GM23338 (cell line): Measurements from ENCODE around the gene ADAM17. TPM values are rescaled to one million over a fixed set of nuclear protein-coding genes. Genes with fewer than 3 reads are reported as not detected.

Source experiments
- ATAC-seq: fragments of 200-7000 bp; cut with Tn5 transposase; 3 replicates; pipeline ENCODE4 v1.9.1; 2020
- DNase-seq: peaks from one replicate; pipeline ENCODE4 v3.0.0-alpha.2; 2015; ENCODE audit warnings: low spot score
- H2AFZ ChIP-seq: fragments of 200-600 bp; sonication (generic); 2 replicates; pipeline ENCODE4 v1.8.0; 2016; ENCODE audit warnings: antibody characterized with exemption, mild to moderate bottlenecking, moderate library complexity
- H3F3A ChIP-seq: fragments of 200-600 bp; sonication (generic); replicated peaks from 2 replicates; pipeline ENCODE4 v1.8.0; 2017; ENCODE audit warnings: antibody characterized with exemption, mixed run types, low read depth
- H3K27ac ChIP-seq: fragments of 200-600 bp; sonication (generic); 2 replicates; pipeline ENCODE4 v1.6.1; 2016; ENCODE audit warnings: low read depth
- H3K27me3 ChIP-seq: fragments of 200-600 bp; sonication (generic); 2 replicates; pipeline ENCODE4 v1.8.0; 2016; ENCODE audit warnings: mild to moderate bottlenecking, mixed run types, moderate library complexity; ENCODE audit not compliant: insufficient read depth
- H3K36me3 ChIP-seq: fragments of 200-600 bp; sonication (generic); 2 replicates; pipeline ENCODE4 v1.8.0; 2016; ENCODE audit warnings: mild to moderate bottlenecking; ENCODE audit not compliant: insufficient read depth
- H3K4me1 ChIP-seq: fragments of 200-600 bp; sonication (generic); 2 replicates; pipeline ENCODE4 v1.8.0; 2016; ENCODE audit warnings: mild to moderate bottlenecking, moderate library complexity; ENCODE audit not compliant: insufficient read depth
- H3K4me2 ChIP-seq: fragments of 200-600 bp; sonication (generic); 2 replicates; pipeline ENCODE4 v1.7.1; 2017; ENCODE audit warnings: mixed run types
- H3K4me3 ChIP-seq: fragments of 200-600 bp; sonication (generic); 2 replicates; pipeline ENCODE4 v1.6.1; 2016; ENCODE audit warnings: mixed run types
- H3K79me2 ChIP-seq: fragments of 200-600 bp; sonication (generic); replicated peaks from 2 replicates; pipeline ENCODE4 v1.8.0; 2017; ENCODE audit warnings: mild to moderate bottlenecking; ENCODE audit not compliant: insufficient read depth
- H3K9me2 ChIP-seq: fragments of 200-600 bp; sonication (generic); 2 replicates; pipeline ENCODE4 v1.8.0; 2017; ENCODE audit not compliant: insufficient read depth
- H4K20me1 ChIP-seq: fragments of 200-600 bp; sonication (generic); replicated peaks from 2 replicates; pipeline ENCODE4 v1.8.0; 2017; ENCODE audit warnings: mild to moderate bottlenecking; ENCODE audit not compliant: insufficient read depth
- H3K27ac Mint-ChIP-seq: 2 replicates; pipeline ENCODE4 v1.8.0; 2020; ENCODE audit warnings: inconsistent platforms, mild to moderate bottlenecking, moderate library complexity, mixed read lengths
- H3K27me3 Mint-ChIP-seq: 3 replicates; pipeline ENCODE4 v1.8.0; 2022; ENCODE audit warnings: low read depth, mild to moderate bottlenecking, moderate library complexity, mixed read lengths, inconsistent platforms; ENCODE audit not compliant: insufficient read depth, poor library complexity
- H3K36me3 Mint-ChIP-seq: 3 replicates; pipeline ENCODE4 v1.8.0; 2021; ENCODE audit warnings: low read depth, mild to moderate bottlenecking, inconsistent platforms, moderate library complexity, mixed read lengths
- H3K4me1 Mint-ChIP-seq: 3 replicates; pipeline ENCODE4 v1.8.0; 2020; ENCODE audit warnings: mild to moderate bottlenecking, inconsistent platforms, mixed read lengths
- H3K4me3 Mint-ChIP-seq: 3 replicates; pipeline ENCODE4 v1.8.0; 2021; ENCODE audit warnings: moderate library complexity, mild to moderate bottlenecking, inconsistent platforms, mixed read lengths
- H3K9me3 Mint-ChIP-seq: 3 replicates; pipeline ENCODE4 v1.8.0; 2020; ENCODE audit warnings: moderate library complexity, mild to moderate bottlenecking, inconsistent platforms, mixed read lengths
- CTCF ChIP-seq, 2 experiments: fragments of 200-600 bp in 1 of 2; sonication (generic) in 1 of 2; conservative IDR thresholded peaks; 2 replicates each; pipeline versions ENCODE4 v1.5.1 to v1.6.1; 2016 to 2017; ENCODE audit warnings: antibody characterized with exemption in 2 of 2, low read depth in 2 of 2, mild to moderate bottlenecking in 2 of 2, moderate library complexity in 1 of 2
- ETS1 ChIP-seq: IDR thresholded peaks from 2 replicates; pipeline ENCODE4 v1.6.1; 2016; ENCODE audit warnings: antibody characterized with exemption
- EZH2 ChIP-seq: fragments of 200-600 bp; sonication (generic); IDR thresholded peaks from one replicate; pipeline ENCODE4 v1.8.0; 2017; ENCODE audit warnings: antibody characterized with exemption, mild to moderate bottlenecking, low read depth; ENCODE audit not compliant: unreplicated experiment
- EZH2phosphoT487 ChIP-seq: fragments of 200-600 bp; sonication (generic); IDR thresholded peaks from one replicate; pipeline ENCODE4 v1.8.1; 2018; ENCODE audit warnings: antibody characterized with exemption; ENCODE audit not compliant: unreplicated experiment
- JUNB ChIP-seq: IDR thresholded peaks from one replicate; pipeline ENCODE4 v1.6.1; 2016; ENCODE audit warnings: antibody characterized with exemption; ENCODE audit not compliant: unreplicated experiment
- POLR2AphosphoS5 ChIP-seq: IDR thresholded peaks from 2 replicates; pipeline ENCODE4 v1.6.1; 2016; ENCODE audit warnings: antibody characterized with exemption, low read depth
- STAT1 ChIP-seq: IDR thresholded peaks from one replicate; pipeline ENCODE4 v1.6.1; 2016; ENCODE audit warnings: antibody characterized with exemption; ENCODE audit not compliant: unreplicated experiment
- ZNF114 ChIP-seq: fragments of 250-450 bp; sonication (Bioruptor Pico); IDR thresholded peaks from 2 replicates; pipeline ENCODE4 v1.5.0; 2020; ENCODE audit warnings: mild to moderate bottlenecking, moderate library complexity
- ZNF331 ChIP-seq: fragments of 250-450 bp; sonication (Bioruptor Pico); IDR thresholded peaks from 2 replicates; pipeline ENCODE4 v1.5.0; 2020; ENCODE audit warnings: low read depth, mild to moderate bottlenecking, moderate library complexity
- polyA plus RNA-seq: library from polyadenylated mRNA; unstranded; fragments of >200 nt; fragmentation: Nextera tagmentation; extraction: Ambion mirVana; gene quantifications from 2 replicates; pipeline ENCODE4 v1.2.1, GENCODE V29; 2016
- total RNA-seq: library from RNA; depleted of rRNA; stranded (reverse); fragments of >200 nt; shearing (Covaris generic); gene quantifications from 2 replicates; pipeline ENCODE4 v1.2.3, GENCODE V29; 2014
- TF ChIP-seq, protein P1 (sequence below): fragments of 250-450 bp; sonication (Bioruptor Pico); IDR thresholded peaks from 2 replicates; pipeline ENCODE4 v1.5.0; 2020; ENCODE audit warnings: mild to moderate bottlenecking, moderate library complexity
- TF ChIP-seq, protein P2 (sequence below): IDR thresholded peaks from one replicate; pipeline ENCODE4 v1.6.1; 2018; ENCODE audit warnings: antibody characterized with exemption; ENCODE audit not compliant: unreplicated experiment

Gene ADAM17
- total and polyA plus RNA-seq, 2 experiments from 2014 or later, result 8.3 to 23.5 TPM

GRCh38 chr2:9440058-9440727 lies 115.4 kb downstream of the ADAM17 start (continued):
- TF ChIP-seq, protein P1, sequence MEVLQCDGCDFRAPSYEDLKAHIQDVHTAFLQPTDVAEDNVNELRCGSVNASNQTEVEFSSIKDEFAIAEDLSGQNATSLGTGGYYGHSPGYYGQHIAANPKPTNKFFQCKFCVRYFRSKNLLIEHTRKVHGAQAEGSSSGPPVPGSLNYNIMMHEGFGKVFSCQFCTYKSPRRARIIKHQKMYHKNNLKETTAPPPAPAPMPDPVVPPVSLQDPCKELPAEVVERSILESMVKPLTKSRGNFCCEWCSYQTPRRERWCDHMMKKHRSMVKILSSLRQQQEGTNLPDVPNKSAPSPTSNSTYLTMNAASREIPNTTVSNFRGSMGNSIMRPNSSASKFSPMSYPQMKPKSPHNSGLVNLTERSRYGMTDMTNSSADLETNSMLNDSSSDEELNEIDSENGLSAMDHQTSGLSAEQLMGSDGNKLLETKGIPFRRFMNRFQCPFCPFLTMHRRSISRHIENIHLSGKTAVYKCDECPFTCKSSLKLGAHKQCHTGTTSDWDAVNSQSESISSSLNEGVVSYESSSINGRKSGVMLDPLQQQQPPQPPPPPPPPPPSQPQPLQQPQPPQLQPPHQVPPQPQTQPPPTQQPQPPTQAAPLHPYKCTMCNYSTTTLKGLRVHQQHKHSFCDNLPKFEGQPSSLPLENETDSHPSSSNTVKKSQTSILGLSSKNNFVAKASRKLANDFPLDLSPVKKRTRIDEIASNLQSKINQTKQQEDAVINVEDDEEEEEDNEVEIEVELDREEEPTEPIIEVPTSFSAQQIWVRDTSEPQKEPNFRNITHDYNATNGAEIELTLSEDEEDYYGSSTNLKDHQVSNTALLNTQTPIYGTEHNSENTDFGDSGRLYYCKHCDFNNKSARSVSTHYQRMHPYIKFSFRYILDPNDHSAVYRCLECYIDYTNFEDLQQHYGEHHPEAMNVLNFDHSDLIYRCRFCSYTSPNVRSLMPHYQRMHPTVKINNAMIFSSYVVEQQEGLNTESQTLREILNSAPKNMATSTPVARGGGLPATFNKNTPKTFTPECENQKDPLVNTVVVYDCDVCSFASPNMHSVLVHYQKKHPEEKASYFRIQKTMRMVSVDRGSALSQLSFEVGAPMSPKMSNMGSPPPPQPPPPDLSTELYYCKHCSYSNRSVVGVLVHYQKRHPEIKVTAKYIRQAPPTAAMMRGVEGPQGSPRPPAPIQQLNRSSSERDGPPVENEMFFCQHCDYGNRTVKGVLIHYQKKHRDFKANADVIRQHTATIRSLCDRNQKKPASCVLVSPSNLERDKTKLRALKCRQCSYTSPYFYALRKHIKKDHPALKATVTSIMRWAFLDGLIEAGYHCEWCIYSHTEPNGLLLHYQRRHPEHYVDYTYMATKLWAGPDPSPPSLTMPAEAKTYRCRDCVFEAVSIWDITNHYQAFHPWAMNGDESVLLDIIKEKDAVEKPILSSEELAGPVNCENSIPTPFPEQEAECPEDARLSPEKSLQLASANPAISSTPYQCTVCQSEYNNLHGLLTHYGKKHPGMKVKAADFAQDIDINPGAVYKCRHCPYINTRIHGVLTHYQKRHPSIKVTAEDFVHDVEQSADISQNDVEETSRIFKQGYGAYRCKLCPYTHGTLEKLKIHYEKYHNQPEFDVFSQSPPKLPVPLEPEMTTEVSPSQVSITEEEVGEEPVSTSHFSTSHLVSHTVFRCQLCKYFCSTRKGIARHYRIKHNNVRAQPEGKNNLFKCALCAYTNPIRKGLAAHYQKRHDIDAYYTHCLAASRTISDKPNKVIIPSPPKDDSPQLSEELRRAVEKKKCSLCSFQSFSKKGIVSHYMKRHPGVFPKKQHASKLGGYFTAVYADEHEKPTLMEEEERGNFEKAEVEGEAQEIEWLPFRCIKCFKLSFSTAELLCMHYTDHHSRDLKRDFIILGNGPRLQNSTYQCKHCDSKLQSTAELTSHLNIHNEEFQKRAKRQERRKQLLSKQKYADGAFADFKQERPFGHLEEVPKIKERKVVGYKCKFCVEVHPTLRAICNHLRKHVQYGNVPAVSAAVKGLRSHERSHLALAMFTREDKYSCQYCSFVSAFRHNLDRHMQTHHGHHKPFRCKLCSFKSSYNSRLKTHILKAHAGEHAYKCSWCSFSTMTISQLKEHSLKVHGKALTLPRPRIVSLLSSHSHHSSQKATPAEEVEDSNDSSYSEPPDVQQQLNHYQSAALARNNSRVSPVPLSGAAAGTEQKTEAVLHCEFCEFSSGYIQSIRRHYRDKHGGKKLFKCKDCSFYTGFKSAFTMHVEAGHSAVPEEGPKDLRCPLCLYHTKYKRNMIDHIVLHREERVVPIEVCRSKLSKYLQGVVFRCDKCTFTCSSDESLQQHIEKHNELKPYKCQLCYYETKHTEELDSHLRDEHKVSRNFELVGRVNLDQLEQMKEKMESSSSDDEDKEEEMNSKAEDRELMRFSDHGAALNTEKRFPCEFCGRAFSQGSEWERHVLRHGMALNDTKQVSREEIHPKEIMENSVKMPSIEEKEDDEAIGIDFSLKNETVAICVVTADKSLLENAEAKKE (CRISPR knock-in tag), result no peak
- no peak for TF ChIP-seq STAT1
- no peak for TF ChIP-seq POLR2AphosphoS5

DNA sequence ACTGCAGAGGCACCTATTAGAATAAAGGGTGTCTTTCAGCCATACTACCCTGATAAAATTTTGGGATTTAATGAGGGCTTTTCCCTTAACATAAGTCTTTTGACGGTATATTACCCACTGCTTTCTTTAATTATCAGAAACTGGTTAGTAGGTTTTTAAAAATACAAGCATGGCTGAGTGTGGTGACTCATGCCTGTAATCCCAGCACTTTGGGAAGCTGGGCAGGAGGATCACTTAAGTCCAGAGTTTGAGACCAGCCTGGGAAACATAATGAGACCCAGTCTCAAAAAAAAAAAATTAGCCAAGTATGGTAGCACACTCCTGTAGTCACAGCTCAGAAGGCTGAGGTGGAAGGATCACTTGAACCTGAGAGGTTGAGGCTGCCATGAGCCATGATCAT lies 116.1 kb downstream of the ADAM17 start:
- H3K79me2 ChIP-seq, result no peaks in the 10 kb centered on the region
- H3K4me3 ChIP-seq, result no peak overlapping the region
- H3K9me2 ChIP-seq, result no peaks in the 10 kb centered on the region
- Mint-ChIP-seq H3K4me3 (no peak overlapping the region), H3K9me3 (no peaks in the 10 kb centered on the region), H3K4me1 (no peaks in the 10 kb centered on the region), H3K27me3 (no peaks in the 10 kb centered on the region), H3K36me3 (peaks cover 69% of the 10 kb centered on the region), H3K27ac (no peak overlapping the region)
- H3K4me1 ChIP-seq, result no peaks in the 10 kb centered on the region
- peaks cover 60% of the 10 kb centered on the region for H3K36me3 ChIP-seq
- H2AFZ ChIP-seq, result no peak overlapping the region
- H4K20me1 ChIP-seq, result no peaks in the 10 kb centered on the region
- H3K4me2 ChIP-seq, result no peak overlapping the region
- DNase-seq (no peak), ATAC-seq (no peak)
- H3F3A ChIP-seq, result no peaks in the 10 kb centered on the region
- no peak overlapping the region for H3K27ac ChIP-seq
- no peaks in the 10 kb centered on the region for H3K27me3 ChIP-seq
- TF ChIP-seq CTCF (conservative IDR thresholded peaks at IDR 0.05; ENCODE audit: low read depth in 2 of 2) (no peak), ZNF331 (CRISPR knock-in tag) (no peak), EZH2 (no peak), JUNB (no peak), ZNF114 (CRISPR knock-in tag) (no peak), STAT1 (no peak), POLR2AphosphoS5 (no peak), ETS1 (no peak), EZH2phosphoT487 (no peak)
- TF ChIP-seq, protein P2, sequence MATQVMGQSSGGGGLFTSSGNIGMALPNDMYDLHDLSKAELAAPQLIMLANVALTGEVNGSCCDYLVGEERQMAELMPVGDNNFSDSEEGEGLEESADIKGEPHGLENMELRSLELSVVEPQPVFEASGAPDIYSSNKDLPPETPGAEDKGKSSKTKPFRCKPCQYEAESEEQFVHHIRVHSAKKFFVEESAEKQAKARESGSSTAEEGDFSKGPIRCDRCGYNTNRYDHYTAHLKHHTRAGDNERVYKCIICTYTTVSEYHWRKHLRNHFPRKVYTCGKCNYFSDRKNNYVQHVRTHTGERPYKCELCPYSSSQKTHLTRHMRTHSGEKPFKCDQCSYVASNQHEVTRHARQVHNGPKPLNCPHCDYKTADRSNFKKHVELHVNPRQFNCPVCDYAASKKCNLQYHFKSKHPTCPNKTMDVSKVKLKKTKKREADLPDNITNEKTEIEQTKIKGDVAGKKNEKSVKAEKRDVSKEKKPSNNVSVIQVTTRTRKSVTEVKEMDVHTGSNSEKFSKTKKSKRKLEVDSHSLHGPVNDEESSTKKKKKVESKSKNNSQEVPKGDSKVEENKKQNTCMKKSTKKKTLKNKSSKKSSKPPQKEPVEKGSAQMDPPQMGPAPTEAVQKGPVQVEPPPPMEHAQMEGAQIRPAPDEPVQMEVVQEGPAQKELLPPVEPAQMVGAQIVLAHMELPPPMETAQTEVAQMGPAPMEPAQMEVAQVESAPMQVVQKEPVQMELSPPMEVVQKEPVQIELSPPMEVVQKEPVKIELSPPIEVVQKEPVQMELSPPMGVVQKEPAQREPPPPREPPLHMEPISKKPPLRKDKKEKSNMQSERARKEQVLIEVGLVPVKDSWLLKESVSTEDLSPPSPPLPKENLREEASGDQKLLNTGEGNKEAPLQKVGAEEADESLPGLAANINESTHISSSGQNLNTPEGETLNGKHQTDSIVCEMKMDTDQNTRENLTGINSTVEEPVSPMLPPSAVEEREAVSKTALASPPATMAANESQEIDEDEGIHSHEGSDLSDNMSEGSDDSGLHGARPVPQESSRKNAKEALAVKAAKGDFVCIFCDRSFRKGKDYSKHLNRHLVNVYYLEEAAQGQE, result no peak
